ENCODE measurements around the gene KIDINS220.

GRCh38 chr2:8858910-8859309 is 21.5 kb upstream of the KIDINS220 start:
- TF ChIP-seq, protein P1, sequence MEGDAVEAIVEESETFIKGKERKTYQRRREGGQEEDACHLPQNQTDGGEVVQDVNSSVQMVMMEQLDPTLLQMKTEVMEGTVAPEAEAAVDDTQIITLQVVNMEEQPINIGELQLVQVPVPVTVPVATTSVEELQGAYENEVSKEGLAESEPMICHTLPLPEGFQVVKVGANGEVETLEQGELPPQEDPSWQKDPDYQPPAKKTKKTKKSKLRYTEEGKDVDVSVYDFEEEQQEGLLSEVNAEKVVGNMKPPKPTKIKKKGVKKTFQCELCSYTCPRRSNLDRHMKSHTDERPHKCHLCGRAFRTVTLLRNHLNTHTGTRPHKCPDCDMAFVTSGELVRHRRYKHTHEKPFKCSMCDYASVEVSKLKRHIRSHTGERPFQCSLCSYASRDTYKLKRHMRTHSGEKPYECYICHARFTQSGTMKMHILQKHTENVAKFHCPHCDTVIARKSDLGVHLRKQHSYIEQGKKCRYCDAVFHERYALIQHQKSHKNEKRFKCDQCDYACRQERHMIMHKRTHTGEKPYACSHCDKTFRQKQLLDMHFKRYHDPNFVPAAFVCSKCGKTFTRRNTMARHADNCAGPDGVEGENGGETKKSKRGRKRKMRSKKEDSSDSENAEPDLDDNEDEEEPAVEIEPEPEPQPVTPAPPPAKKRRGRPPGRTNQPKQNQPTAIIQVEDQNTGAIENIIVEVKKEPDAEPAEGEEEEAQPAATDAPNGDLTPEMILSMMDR (IDR thresholded peaks at IDR 0.05; ENCODE audit: insufficient read depth, low read depth, low read length) = no peak
- no peak for TF ChIP-seq EZH2 (IDR thresholded peaks at IDR 0.05; ENCODE audit: insufficient read depth, low read length)
